NCI-H510A (cell line): Measurements from ENCODE around the gene ACAN.

ENCODE experiments used
- DNase-seq: peaks from one replicate; lab custom pipeline; 2025; lab: John Stamatoyannopoulos, UW

Gene ACAN

DNA sequence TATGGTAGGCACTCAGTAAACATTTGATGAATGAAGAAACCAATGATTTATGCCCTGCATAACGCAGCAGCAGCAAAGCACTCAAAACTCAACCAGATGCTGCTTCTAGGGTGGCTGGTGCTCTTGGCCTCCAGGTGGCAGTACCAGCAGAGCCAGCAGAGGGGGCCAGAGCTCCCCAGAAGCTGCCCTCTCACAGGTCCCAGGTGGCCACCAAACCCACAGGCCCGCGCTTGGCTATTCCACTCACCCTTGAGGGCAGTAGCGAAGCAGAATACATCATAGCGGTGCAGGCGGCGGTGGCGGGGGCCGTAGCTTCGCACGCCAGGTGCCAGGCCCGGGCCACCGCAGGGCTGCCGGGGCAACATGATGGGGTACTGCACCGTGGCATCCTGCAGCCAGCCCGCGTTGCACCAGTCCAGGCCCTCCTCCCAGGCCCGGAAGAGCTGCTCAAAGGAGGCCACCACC, 75.5 kb downstream of the ACAN start:
- DNase-seq = peak; percentile 37

DNA sequence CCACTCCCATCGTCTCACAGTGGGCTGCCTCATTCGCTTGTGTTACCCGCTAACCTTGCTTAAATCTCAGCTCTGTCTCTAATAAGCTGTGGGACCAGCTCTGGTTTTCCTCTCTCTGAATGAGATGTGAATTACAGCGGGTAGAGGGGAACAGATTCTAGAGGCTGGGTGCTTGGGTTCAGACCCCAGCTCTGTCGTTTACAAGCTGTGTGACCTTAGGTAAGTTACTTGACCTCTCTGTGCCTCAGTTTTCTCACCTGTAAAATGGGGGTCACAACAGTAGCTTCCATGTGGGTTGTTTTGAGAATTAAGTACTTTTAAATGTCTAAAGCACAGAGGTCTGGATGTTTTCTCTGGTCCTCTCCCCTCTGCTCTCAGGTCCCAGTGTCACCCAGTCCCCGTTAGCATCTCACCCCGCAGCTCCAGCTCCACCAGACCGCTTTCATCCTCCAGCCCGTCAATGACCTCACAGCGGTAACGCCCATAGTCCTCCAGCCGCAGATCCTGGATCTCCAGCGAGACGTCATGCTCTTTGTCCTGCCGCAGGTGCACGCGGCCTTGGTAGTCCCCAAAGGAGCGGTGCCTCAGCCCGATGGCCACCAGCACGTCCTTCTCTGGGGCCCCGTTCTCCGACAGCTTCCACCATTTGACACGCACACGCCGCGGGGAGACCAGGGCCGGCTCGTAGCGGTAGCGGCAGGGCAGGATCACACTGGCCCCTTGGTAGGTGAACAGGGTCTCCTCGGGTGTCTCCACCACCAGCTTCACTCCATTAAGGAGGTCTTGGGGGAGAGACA, 77.9 kb downstream of the ACAN start:
- DNase-seq = no peak

DNA sequence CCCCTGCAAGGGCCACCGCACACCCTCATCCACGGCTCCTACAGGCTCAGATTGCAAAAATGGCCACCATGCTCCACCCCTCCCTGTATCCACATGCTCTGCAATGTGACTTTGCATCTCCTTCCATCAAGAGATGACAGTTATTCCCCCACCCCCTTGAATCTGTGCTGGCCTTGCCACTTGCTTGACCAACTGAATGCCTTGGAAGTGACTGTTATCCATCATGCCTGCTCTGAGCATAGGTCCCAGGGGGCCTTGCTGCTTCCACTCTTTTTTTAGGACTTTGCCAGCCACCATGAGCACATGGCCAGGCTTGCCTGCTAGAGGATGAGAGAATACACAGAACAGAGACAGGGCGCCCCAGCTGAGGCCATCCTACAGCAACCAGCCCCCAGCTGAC, 78.5 kb downstream of the ACAN start:
- DNase-seq = no peak

DNA sequence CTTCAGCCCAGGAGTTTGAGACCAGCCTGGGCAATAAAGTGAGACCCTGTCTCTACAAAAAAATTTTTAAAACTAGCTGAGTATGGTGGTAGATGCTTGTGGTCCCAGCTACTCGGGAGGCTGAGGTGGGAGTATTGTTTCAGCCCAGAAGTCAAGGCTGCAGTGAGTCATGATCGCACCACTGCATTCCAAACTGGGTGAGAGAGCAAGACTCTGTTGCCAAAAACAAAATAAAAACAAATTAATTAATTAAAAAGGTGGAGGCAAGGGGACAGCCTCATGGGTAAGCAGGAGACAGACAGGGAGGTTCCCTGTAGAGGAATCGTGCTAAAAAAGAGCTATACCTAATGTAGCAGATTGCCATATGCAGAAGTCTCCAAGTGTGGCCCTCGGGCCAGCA, 79.5 kb downstream of the ACAN start:
- DNase-seq = no peak

DNA sequence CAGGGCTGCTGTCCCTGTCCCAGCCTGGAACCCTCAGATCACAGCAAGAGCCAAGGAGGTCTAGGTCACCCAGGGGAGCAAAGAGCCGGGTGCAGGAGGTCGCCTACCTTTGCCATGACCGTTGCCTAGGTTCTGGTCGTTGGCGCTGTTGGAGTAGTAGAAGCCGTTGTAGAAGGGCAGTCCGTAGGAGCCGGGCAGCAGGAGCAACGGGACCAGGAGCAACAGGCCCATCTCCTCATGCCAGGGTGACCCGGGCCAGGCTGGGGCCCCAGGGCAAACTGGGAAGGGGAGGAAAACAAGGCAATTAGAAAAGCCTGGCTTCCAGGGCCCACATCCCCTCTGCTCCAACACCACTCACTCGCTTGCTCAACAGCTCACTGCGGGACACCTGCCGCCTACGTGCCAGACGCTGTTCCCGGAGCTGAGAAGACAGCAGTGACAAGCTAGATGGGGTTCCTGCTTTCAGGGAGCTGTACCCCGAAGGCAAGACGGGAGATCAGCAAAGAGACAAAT, 83.9 kb downstream of the ACAN start:
- no peak for DNase-seq

DNA sequence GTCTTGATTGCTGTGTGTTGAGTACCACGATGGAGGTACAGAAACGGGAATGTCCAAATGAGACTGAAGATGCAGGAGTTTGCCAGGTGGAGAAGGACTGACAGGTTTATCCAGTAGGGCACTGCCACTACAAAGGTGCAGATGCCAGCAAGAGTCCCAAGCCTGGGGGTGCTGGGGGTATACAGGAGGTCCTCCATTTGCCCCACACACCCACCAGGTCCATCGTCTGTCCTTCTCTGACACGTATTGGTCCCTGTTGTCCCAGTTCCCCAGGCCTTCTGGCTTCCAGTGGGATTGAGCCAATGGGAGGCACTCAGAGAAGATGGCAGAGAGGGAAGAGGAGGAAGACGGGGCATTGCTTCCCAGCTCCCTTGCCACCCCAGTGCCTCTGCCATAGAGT, 85.5 kb downstream of the ACAN start:
- no peak for DNase-seq

DNA sequence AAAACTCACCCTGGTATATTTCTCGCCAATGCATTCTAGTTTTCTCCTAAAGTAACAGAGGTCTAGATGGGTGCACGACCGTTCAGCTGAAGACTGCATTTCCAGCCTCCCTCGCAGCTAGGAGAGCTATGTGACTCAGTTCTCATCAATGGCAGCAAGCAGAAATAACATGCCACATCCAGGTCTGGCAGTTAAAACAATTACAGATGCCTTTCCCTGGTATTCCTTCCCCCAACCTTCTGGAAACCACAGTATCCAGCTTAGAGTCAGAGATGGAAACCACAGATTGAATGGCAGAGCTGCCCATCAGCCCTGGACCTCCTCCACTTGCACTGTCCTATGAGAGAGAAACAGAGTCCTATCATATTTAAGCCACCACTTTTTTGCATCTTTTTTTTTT, 87.3 kb downstream of the ACAN start:
- no peak for DNase-seq

DNA sequence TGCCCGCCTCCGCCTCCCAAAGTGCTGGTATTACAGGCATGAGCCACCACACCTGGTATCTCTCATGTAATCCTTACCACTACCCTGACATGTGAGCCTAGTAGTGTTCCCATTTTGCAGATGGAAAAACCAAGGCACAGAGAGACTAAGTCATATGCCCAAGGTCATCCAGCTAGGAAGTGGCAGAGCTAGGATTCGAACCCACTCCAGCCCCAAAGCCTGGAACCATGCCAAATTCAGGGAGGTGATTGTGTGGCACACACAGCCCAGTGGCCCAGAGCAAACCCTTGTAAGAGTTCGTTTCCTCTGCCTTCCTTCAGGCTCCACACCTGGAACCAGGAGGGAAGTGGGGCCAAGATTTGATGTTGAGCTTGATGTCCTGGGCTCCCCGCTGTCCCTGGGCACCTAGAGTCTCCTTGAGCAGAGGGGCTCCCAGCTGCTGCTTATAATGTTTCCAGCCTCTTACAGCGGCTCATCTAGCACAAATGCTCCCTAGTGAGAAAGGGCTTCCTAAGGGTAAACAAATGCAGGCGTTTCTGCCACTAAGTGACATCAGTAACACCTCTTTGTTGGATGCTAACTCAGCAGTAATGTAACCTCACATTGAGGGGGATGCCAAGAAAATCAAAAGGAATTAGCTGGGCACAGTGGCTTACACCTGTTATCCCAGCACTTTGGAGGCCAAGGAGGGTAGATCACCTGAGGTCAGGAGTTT, 88.5 kb downstream of the ACAN start:
- no peak for DNase-seq

DNA sequence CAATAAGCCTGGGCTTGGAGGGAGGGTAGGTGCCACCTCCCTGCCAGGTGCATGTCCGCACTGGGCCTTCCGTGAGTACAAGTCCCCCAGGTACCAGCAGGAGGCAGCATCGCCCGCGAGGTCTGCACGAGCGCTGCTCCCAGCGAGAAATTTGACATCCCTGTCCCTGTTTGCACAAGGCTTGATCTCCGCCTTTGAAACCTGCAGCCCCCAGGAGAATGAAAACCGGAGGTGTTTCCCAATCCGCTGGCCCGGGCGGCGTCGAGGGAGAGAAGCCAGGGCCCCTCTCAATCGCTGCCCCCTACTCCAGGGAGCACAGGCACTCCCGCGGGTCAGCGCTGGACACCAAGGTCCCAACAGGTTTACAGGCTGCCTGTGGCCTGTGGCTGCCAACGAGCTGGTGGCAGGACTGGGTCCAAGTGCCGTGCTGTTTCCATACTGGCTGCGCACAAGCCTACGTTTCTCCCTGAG, 91.1 kb downstream of the ACAN start:
- no peak for DNase-seq

DNA sequence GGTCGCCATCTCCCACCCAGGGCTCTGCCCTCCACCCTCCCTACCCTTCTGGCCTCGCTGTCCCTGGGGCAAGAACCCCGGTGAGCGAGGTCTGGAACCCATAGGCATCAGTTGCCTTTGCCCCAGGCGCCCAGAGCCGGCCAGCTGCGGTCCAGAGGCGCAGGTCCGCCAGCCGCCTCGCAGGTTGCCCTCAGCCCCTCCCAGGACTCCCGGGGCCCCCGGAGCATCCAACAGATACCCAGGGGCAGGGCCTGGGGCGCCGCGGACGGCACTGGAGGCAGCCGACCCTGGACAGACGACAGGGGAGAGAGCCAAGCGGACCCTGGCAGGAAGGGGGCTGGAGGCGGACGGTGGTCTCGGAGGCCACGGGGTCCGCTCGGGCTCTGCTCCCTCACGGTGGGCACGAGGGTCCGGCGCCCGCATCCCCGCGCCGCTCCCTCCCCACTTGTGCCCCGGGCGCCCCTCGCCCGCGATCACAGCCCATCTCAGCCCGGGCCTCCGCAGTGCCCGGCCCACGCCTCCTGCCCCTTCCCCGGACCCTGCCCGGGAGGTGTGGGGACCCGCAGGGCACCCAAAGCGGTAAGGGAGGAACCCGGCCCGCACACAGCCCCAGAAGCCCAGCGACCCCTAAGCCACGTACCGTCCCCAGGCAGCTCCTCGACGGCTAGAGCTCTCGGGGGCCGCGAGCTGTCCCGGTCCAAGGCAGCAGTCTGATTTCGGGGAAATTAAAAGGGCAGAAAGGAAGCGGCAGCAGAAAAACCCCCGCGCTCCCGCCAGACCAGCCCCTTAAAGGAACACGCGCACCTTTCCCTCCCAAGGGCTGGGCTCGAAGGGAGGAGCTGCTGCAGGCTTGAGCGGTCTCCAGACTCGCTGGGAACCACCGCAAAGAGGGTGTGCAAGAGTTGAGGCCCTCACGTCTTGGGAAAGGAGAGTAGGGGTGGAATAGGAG, 91.9 kb downstream of the ACAN start, which contains the start of gene HAPLN3:
Gene HAPLN3 (minus strand): TSS at position 726 of the 949 bp plus-strand sequence. CDS start 8,246 bp downstream, outside the sequence.
- DNase-seq = no peak

DNA sequence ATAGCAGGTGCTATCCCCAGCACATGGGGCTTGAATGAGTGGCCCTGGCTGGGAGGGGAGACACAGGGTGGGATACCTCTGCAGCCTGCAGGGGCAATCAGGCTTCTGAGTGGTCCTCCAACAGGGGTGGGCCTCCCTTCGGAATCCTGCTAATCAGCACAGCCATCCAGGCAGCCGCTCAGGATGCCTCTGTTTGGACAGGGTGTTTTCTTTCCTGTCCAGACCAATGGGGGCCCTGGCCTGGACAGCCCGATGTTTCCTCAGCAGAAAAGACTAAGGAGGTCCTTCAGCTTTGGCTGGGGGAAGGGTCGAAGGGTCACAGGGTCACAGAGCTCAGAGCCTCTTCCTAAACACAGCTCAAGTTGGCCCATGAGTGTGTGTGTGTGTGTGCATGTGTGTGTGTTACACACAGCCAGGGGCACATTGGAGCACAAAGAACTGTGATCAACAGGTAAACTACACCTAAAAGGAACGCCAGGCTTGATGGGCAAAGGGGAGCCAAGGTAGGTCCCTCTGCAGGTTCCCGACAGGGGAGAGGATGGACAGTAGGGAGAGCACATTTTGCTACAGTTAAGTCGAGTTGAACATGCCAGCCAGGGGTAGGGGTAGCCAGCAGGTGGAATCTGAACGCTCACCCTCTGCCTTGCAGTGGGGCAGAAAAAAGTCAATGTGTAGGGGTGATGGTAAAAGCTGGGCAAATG, 93.2 kb downstream of the ACAN start:
- no peak for DNase-seq

DNA sequence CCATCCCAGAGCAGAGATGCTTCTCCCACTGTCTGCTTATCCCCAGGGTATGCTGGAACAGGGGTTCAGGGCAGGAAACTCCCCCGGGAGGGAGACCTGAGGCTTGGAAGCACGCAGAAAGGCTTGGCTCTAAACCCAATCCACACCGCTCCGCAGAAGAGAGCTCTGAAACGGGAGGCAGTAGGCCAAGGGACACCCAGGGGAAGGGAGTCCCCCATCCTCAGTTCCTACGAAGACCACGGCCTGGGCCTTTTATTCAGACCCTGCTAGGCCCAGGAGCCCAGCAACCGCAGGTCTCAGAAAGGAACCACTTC, 93.9 kb downstream of the ACAN start:
- no peak for DNase-seq

DNA sequence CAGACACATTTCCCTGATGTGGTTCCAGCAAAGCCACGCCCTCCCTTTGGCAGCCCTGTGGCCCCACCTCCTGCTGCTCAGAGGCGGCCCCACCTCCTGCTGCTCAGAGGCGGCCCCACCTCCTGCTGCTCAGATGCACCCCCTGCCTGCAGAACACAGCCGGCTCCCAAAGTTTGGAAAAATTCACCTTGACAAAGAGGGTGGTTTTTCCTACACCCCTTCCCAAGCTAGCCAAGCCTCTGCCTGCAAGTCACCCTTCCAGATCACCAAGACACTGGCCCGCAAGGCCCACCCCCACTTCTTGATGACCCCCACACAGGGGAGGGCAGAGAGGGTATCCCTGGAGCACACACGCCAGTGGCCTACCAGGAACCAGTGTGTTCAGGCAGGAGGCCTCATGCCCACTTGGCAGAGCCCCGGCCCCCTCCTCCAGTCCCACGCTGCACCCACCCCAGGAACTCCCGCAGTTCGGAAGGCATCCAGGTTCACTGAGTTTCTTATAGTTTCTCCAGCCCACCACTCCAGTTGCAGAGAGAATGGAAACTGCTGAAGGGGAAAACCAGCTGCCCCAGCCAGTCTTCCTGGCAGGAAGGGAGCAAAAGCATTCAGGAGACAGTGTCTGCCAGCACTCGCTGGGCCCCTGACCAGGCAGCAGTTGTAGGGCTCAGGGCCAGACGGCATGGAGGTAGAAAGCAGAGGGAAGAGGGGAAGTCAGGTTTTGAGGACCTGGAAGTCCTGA, 94.4 kb downstream of the ACAN start:
- peak; percentile 57 for DNase-seq

DNA sequence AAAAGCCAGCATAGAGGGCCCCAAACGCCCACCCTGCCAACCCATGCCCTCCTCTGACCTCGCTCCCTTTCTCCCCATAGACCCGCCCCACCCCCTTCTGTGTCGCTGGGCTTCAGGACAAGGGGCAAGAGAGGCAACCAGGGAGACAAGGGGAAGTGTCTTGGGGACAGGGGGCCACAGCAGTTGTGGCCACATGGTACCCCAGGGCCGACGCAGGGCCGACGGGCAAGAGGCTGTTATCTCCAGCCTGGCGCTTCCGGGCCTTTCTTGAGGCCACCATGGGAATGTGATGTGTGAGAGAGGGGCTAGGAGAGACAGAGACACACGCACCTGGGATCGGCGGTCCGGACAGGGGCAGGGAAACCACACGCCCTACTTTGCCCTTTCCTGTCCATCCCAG, 95.5 kb downstream of the ACAN start:
- DNase-seq = no peak

DNA sequence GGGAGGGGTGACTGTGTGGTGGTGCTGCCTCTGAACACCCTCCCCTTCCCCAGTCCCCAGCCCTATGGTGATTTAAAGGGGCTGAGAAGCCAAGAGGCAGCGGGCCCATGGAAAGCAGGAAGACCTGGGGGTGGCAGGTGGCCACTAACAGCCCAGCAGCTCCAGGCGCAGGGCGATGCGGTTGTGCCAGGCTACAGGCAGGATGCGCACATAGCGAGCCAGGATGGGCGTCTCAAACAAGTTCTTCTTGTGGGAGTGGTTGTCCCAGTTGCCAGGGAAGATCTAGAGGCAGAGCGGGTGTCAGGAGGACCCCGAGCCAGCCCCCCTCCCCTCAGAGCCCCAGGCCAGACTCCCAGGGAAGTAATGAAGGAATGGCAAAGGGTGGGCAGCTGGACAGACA, 96.0 kb downstream of the ACAN start:
- DNase-seq = no peak

DNA sequence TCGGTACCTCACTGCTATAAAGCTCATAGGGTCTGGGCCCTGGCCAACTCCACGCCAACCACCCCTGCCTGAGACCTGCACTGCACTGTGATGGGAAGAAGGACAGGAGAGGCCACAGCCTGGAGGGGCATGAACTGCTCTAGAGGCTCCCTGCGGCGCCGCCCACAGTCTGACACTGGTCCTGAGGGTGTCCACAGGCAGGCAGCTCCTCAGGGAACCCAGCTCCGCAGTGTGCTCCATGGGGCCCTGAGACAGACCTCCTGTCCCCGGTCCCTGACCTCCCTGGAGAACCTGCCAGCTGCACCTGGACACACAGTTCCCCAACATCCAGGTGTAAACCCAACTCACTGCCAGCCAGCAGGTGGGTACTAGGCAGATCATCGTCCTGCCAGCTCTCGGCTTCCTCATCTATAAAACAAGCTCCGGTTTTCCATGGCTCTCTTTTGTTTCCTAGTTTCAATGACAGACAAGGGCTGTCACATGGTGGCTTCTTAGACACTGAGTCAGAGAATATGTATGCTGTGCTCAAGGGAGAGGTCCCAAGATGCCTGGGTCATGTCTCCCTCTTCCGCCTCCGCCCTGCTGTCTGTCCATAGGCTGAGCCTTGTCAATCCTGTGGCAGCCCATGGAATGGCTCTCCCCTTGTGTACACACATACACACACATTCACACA, 97.2 kb downstream of the ACAN start:
- no peak for DNase-seq

DNA sequence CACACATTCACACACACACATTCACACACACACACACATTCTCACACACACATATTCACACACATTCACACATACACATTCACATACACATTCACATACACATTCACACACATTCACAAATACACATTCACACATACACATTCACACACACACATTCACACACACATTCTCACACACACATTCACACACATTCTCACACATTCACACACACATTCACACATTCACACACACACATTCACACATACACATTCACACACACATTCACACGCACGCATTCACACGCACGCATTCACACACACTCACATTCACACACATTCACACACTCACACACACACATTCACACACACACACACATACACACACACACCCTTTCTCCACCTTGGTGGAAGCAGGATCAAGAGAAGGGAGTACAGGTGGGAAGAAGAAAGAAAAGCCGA, 97.8 kb downstream of the ACAN start:
- DNase-seq = no peak

DNA sequence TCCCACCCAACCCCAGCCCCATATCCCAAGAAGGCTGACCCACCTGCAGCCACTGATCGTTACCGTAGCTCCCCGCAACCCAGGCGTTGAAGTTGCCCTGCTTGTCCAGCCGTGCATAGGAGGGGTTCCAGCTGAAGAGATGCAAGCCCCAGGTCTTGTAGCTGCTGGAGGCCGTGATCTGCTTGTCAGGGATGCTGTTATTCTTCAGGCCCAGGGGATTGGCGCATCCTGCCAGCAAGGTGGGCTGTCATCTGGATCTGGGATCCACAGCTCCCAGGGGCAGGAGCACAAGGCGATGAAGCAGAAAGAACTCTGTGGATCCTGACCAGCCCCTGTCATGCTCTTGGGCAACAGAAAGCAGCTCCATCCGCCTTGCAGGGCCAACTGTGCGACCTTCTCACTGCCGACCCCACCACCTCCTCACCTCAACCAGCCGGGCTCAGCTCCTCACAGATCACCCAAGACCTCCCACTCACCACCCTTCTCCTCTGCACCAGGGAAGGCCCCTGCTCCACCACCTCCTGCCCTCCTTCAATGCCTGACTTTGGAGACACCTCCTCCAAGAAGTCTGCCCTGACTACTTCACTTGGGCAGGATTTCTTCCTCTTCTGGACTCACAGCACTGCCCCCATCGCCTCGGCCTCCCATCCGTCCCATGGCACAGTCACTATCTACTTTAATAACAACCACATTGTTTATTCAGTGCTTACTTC, 98.4 kb downstream of the ACAN start:
- DNase-seq = no peak

DNA sequence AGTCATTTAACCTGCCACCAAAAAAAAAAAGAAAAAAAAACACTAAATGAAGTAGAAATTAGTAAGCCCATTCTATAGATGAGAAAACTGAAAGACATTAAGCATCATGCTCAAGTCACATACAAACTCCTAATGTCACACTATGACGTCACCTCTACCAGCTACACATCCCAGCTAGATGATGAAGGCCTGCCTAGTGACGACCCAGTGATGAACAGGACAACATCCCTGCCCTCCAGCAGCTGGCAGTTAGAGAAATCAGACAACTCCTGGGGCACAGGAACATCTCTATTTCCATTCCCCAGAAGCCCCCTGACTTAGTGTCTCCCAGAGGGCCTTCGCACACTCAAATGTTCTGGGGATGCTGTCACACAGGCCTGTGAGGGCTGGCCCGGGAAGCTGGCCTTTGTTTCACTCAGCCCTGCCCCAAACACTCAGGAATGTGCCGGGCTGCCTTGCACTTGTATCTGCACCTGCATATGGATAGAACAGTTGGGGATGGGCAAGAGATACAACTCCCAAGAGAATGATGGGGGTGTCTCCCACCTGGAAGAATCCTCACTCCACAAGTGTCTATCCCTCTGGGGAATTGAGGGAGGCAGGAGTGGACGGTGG, 99.1 kb downstream of the ACAN start:
- no peak for DNase-seq
